Femur (tissue), 1 donor: Measurements from ENCODE around the gene AADACL3.
"Not testable (repeated sequence)": the region's sequence is repeated elsewhere in the genome, so short reads cannot be mapped to it uniquely, and the experiment has no call there.

Experiments used
- DNase-seq: peaks from one replicate; pipeline ENCODE4 v3.0.0-alpha.2; 2017

Gene AADACL3

GRCh38 chr1:12717301-12717838 is 1.5 kb downstream of the AADACL3 start:
- DNase-seq: no peak

GRCh38 chr1:12722626-12723025 is 6.7 kb downstream of the AADACL3 start:
- DNase-seq: no peak

- DNase-seq: no peak
Observed at GRCh38 chr1:12728391-12728790, 12.5 kb downstream of the AADACL3 start.

- DNase-seq: no peak
Observed at GRCh38 chr1:12730156-12730555, 14.2 kb downstream of the AADACL3 start.

- not testable (repeated sequence) for DNase-seq
Observed at GRCh38 chr1:12731084-12731483, 15.2 kb downstream of the AADACL3 start.

GRCh38 chr1:12734651-12735050 is 18.7 kb downstream of the AADACL3 start:
- no peak for DNase-seq

GRCh38 chr1:12738934-12739333 is 23.0 kb downstream of the AADACL3 start:
- no peak for DNase-seq

- DNase-seq: no peak
Observed at GRCh38 chr1:12739613-12740012, 23.7 kb downstream of the AADACL3 start.

GRCh38 chr1:12741946-12742345 is 26.0 kb downstream of the AADACL3 start:
- no peak for DNase-seq

GRCh38 chr1:12745126-12745991 is 29.4 kb downstream of the AADACL3 start:
- DNase-seq: no peak

GRCh38 chr1:12745992-12746323 is 30.0 kb downstream of the AADACL3 start, which contains the start of gene CFAP107:
Gene CFAP107, plus strand, starts transcription at chr1:12746200. Its CDS starts 231 bp downstream, at chr1:12746431.
- DNase-seq: no peak

GRCh38 chr1:12748778-12749355 is 33.0 kb downstream of the AADACL3 start:
- no peak for DNase-seq

GRCh38 chr1:12754738-12755137 is 38.8 kb downstream of the AADACL3 start:
- DNase-seq: no peak

- DNase-seq: no peak
Observed at GRCh38 chr1:12756273-12756672, 40.4 kb downstream of the AADACL3 start.

GRCh38 chr1:12756768-12757413 is 41.0 kb downstream of the AADACL3 start:
- no peak for DNase-seq

GRCh38 chr1:12757836-12758235 is 41.9 kb downstream of the AADACL3 start:
- DNase-seq: no peak

- no peak for DNase-seq
Observed at GRCh38 chr1:12760256-12760795, 44.4 kb downstream of the AADACL3 start.

- no peak for DNase-seq
Observed at GRCh38 chr1:12761781-12762180, 45.9 kb downstream of the AADACL3 start.

GRCh38 chr1:12762766-12763165 is 46.9 kb downstream of the AADACL3 start:
- DNase-seq: no peak

GRCh38 chr1:12763479-12763878 is 47.6 kb downstream of the AADACL3 start:
- DNase-seq: no peak

GRCh38 chr1:12764016-12764415 is 48.1 kb downstream of the AADACL3 start:
- DNase-seq: no peak

GRCh38 chr1:12769031-12769430 is 53.1 kb downstream of the AADACL3 start:
- no peak for DNase-seq

GRCh38 chr1:12769976-12770505 is 54.1 kb downstream of the AADACL3 start:
- no peak for DNase-seq
